ENCODE measurements around the gene DCTN2.

DCTN2 gene

GRCh38 chr12:57485695-57486094, 61.3 kb downstream of the DCTN2 start:
- DNase-seq = no peak

DNA sequence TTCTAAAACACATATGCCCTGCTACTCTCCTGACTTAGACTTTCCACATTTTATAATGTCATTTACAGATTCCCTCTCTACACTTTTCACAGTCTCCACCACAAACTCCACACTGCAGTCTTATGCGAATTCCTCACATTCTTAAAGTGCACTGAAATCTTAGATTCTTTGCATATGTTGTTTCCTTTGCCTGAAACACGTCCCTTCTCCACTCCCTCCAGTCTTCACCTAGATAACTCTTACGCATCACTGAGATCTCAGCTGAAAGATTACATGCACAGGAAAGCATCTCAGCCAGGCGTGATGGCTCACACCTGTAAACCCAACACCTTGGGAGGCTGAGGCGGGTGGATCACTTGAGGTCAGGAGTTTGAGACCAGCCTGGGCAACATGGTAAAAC, 63.5 kb downstream of the DCTN2 start:
- no peak for DNase-seq

DNA sequence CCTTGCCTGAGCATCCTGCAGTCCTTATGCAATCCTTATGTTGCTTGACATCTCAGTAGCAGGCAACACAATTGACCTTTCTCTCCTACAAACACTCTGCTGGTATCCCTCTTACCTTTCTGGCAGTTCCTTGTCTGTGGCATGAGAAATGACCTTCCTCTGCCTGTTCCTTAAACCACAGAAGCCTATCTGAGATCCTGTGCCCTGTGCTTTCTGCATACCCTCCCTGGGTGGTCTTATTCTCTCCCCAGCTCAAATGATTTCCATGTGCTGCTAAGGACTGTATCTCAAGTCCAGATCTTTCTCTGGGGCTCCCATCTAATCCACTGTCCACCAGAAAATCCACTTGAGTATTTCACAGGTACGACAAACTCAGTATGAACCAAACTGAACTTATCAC, 65.3 kb downstream of the DCTN2 start:
- DNase-seq = no peak
